GM20000 (cell line): ENCODE measurements around the gene TBCCD1.

Experiments used
- DNase-seq: peaks from one replicate; pipeline ENCODE4 v3.0.0; 2012; ENCODE audit warnings: low spot score
- CTCF ChIP-seq: IDR thresholded peaks from 2 replicates; pipeline ENCODE4 v1.5.1; 2012; ENCODE audit warnings: mild to moderate bottlenecking, control low read depth; ENCODE audit errors: extremely low read depth, missing control alignments

TBCCD1 gene

DNA sequence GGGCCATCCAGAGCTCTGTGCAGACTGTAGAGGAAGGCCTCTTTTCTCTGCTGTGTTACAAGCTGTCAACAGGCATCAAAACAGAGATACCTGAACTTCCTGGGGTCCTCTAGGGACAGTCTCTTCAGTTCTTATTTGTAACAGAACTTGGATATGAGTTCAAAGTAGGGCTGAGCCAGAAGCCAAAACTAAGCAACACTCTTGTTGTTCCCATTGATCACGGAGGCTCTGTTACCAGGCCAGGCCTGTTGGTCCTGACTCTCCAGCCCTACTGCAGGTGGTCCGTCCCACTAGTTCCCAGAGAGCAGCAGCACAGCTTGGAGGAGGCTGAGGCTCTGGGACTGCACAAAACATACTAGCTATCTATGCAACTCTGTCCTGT lies 32.6 kb upstream of the TBCCD1 start:
- no peak for TF ChIP-seq CTCF
- DNase-seq: no peak

- no peak for DNase-seq
- no peak for TF ChIP-seq CTCF
Observed at GRCh38 chr3:186599142-186599784, 32.1 kb upstream of the TBCCD1 start.

DNA sequence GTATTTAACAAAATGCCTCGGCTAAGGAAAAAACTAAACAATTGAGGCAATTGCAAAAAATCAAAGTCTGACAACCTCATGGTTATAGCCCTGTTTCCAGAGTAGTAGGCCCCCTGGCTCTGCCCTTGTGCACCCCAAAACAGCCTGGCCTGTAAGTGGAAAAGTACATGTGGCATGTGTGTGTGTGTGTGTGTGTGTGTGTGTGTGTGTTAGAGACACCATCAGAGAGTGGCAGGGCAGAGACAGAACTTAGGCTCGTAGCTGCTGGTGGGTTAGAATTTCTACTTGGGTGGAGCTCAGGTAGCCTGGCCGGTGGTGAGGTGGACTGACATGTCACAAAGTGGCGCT lies 31.6 kb upstream of the TBCCD1 start:
- DNase-seq: no peak
- no peak for TF ChIP-seq CTCF

DNA sequence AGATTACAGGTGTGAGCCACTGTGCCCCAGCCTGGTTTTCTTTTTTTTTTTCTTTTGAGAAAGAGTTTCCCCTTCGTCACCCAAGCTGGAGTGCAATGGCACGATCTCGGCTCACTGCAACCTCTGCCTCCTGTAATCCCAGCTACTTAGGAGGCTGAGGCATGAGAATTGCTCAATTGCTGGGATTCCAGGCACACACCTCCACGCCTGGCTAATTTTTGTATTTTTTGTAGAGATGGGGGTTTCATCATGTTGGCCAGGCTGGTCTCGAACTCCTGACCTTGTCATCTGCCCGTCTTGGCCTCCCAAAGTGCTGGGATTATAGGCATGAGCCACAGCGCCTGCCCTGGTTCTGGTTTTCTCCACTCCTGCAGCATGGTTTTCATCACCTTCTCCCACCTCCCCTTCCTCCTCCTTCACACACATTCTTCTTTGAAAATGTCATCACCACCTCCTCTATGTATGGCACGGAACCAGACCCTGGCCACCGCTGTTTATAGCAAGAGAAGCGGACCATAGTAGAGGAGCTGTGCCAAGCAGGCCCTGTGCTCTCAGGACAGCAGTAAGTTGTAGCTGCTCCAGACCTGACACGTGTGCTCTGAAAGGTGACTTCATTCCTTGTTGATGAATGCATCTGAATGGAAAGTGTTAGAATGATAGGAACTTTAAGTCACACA lies 31.1 kb upstream of the TBCCD1 start:
- DNase-seq: no peak
- TF ChIP-seq CTCF: no peak

- no peak for DNase-seq
Observed at GRCh38 chr3:186596568-186597287, 29.6 kb upstream of the TBCCD1 start.

DNA sequence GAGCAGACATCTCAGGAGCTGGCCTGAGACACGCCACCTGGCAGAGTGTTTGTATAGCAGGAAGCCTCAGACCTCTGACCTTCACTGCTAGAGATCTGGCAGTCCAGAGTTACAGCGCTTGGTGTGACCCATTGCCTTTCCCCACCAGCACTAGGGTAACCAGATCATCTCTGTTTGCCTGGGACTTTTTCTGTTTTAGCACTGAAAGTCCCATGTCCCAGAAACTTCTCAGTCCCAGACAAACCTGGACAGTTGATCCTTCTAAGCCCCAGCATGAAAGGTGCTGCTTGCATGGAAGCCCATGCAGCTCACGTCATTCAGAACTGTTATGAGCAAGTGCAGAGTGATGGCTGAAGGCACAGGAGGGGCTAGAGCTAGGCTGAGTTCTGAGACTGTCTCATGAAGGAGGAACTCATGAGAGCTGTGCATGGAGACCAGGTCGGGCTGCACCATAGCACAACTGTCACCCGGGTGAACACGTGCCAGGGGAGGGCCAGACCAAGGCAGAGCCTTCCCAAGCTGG lies 27.5 kb upstream of the TBCCD1 start:
- DNase-seq: no peak
- TF ChIP-seq CTCF: no peak

More at GRCh38 chr3:186596568-186597287, 29.6 kb upstream of the TBCCD1 start:
- no peak for TF ChIP-seq CTCF

DNA sequence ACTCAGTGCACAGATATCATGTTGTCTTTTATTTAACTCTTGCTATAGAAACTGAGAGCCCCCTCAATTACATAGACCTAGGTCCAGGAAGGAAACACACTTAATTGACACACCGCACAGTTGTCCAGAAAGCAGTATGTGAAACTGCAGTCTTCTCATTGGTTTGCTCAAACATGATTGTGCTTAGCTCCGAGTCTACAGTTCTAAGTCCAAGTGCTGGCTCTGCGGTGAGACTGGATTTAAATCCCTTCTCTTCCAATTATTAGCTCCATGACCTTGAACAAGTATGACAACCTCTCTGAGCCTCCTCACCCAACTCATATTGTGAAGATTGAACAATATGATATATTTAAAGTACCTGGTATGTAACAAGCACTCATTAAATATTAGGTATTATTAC lies 26.7 kb upstream of the TBCCD1 start:
- no peak for DNase-seq
- no peak for TF ChIP-seq CTCF
